SK-N-SH treated with all-trans-retinoic acid at 6 μM for 48 hours (cell line): ENCODE measurements around the gene FBLN2.

Experiments used
- ATAC-seq: fragments of 200-7000 bp; cut with Tn5 transposase; 3 replicates; pipeline ENCODE4 v1.9.1; 2020; ENCODE audit warnings: mild to moderate bottlenecking, moderate library complexity
- ARNTL ChIP-seq: fragments of 450-650 bp; formaldehyde crosslinking; IDR thresholded peaks from 2 replicates; pipeline ENCODE4 v1.5.0; 2020; ENCODE audit warnings: low read depth, mild to moderate bottlenecking, moderate library complexity, borderline replicate concordance
- CSRNP3 ChIP-seq: fragments of 250-450 bp; sonication (Bioruptor Pico); IDR thresholded peaks from 2 replicates; pipeline ENCODE4 v1.5.1; 2021; ENCODE audit warnings: mild to moderate bottlenecking, moderate library complexity
- ESRRG ChIP-seq: fragments of 250-450 bp; sonication (Bioruptor Pico); IDR thresholded peaks from 2 replicates; pipeline ENCODE4 v1.6.1; 2021; ENCODE audit warnings: mild to moderate bottlenecking
- GLIS3 ChIP-seq: fragments of 250-450 bp; sonication (Bioruptor Pico); IDR thresholded peaks from 2 replicates; pipeline ENCODE4 v1.5.0; 2020; ENCODE audit warnings: mild to moderate bottlenecking, moderate library complexity
- ISL1 ChIP-seq: fragments of 250-450 bp; sonication (Bioruptor Pico); IDR thresholded peaks from 2 replicates; pipeline ENCODE4 v2.1.2; 2022; ENCODE audit warnings: mild to moderate bottlenecking, moderate library complexity
- PATZ1 ChIP-seq: fragments of 250-450 bp; sonication (Bioruptor Pico); IDR thresholded peaks from 2 replicates; pipeline ENCODE4 v1.8.0; 2020; ENCODE audit warnings: mild to moderate bottlenecking, moderate library complexity, borderline replicate concordance
- POU6F1 ChIP-seq: fragments of 250-450 bp; sonication (Bioruptor Pico); IDR thresholded peaks from 2 replicates; pipeline ENCODE4 v1.8.0; 2021; ENCODE audit warnings: low read depth, mild to moderate bottlenecking, moderate library complexity, borderline replicate concordance
- RARB ChIP-seq: fragments of 250-450 bp; sonication (Bioruptor Pico); IDR thresholded peaks from 2 replicates; pipeline ENCODE4 v1.8.0; 2021; ENCODE audit warnings: mild to moderate bottlenecking, moderate library complexity
- SNAI2 ChIP-seq: fragments of 250-450 bp; sonication (Bioruptor Pico); IDR thresholded peaks from 2 replicates; pipeline ENCODE4 v1.5.0; 2020; ENCODE audit warnings: mild to moderate bottlenecking, moderate library complexity
- TSHZ2 ChIP-seq: fragments of 250-450 bp; sonication (Bioruptor Pico); IDR thresholded peaks from 2 replicates; pipeline ENCODE4 v1.5.0; 2020; ENCODE audit warnings: mild to moderate bottlenecking, moderate library complexity
- ZC3H10 ChIP-seq: fragments of 250-450 bp; sonication (Bioruptor Pico); IDR thresholded peaks from 2 replicates; pipeline ENCODE4 v1.5.1; 2021; ENCODE audit warnings: mild to moderate bottlenecking, moderate library complexity
- ZFP3 ChIP-seq: fragments of 250-450 bp; sonication (Bioruptor Pico); IDR thresholded peaks from 2 replicates; pipeline ENCODE4 v1.5.0; 2020; ENCODE audit warnings: mild to moderate bottlenecking, moderate library complexity
- ZFP30 ChIP-seq: fragments of 450-650 bp; formaldehyde crosslinking; IDR thresholded peaks from 2 replicates; pipeline ENCODE4 v1.5.0; 2022; ENCODE audit warnings: mild to moderate bottlenecking, moderate library complexity
- ZNF565 ChIP-seq: fragments of 450-650 bp; formaldehyde crosslinking; conservative IDR thresholded peaks from 2 replicates; pipeline ENCODE4 v1.5.0; 2020; ENCODE audit warnings: low read depth, mild to moderate bottlenecking, moderate library complexity
- ZNF8 ChIP-seq: fragments of 450-650 bp; formaldehyde crosslinking; IDR thresholded peaks from 2 replicates; pipeline ENCODE4 v1.5.0; 2020; ENCODE audit warnings: mild to moderate bottlenecking, moderate library complexity

The FBLN2 gene

DNA sequence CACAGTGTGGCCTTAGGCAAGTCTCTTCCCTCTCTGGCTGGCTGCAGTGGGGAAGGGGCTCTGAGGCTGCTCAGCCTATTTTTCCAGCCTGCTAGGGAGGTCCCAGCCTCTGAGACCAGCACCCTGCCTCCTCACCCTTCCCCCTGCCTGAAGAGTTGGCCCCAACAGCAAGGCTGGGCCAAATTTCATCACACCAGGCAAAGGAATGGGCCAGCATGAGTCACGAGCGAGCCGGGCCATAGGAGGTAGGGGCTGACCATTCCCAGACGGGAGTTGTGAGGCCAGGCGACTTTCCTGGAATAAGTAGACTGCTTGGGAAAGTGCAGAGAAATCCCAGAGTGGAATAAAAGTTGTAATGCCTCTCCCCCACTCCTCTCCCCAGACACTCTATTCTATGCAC, 5.7 kb upstream of the FBLN2 start (continued):
- TF ChIP-seq PATZ1 (no peak), ZNF565 (CRISPR knock-in tag) (no peak), ZFP30 (no peak), ISL1 (CRISPR knock-in tag) (no peak), ZC3H10 (no peak)

DNA sequence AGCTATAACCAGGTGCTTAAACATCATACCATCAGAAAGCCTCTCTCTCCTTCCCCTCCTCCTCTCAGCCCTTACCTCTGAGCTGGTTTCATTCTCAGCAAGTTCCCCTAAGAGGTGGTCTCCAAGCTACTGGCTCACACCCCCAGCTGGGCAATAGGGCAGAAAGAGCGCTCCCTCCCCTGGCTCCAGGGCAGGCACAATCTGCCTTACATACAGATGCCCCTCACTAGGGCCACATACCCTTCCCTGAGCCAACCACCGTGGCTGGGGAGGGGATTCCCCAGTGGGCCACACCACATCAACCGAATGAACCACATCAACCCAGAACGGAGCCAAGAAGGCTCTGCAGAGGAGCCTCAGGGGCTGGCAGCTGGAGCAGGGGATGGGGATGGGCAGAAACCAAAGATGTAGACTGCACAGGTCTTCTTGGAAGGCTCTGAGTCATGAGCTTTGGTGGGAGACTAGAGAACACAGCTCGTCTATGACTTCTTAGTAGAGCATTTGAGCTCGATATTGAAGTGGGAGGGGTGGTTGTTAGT, 4.6 kb upstream of the FBLN2 start:
- no peak for ATAC-seq

More for the DNA sequence above, 4.6 kb upstream of the FBLN2 start:
- TF ChIP-seq GLIS3 (CRISPR knock-in tag) = no peak
- TF ChIP-seq POU6F1 (CRISPR knock-in tag) = no peak
- no peak for TF ChIP-seq ZFP30
- no peak for TF ChIP-seq SNAI2 (CRISPR knock-in tag)
- no peak for TF ChIP-seq ZFP3 (CRISPR knock-in tag)
- TF ChIP-seq CSRNP3 (CRISPR knock-in tag) = no peak
- TF ChIP-seq ZC3H10 = no peak
- no peak for TF ChIP-seq ESRRG (CRISPR knock-in tag)
- no peak for TF ChIP-seq TSHZ2 (CRISPR knock-in tag)
- TF ChIP-seq ARNTL (CRISPR knock-in tag) = no peak
- no peak for TF ChIP-seq ZNF8
- no peak for TF ChIP-seq ISL1 (CRISPR knock-in tag)
- no peak for TF ChIP-seq RARB (CRISPR knock-in tag)
- no peak for TF ChIP-seq PATZ1
